BJ (cell line): Measurements from ENCODE around the gene ITGB4. TPM values are rescaled to one million over a fixed set of nuclear protein-coding genes. Genes with fewer than 3 reads are reported as not detected.
A peak's percentile ranks its signal among the peaks of the same experiment; 100 is the strongest.

ENCODE experiments used
- CTCF ChIA-PET: fragments of 350-600 bp; formaldehyde crosslinking; extraction: SDS; loops from one replicate; lab custom pipeline; 2021; ENCODE audit warnings: antibody characterized with exemption, inconsistent platforms; lab: Yijun Ruan, JAX
- POLR2A ChIA-PET: fragments of 300-600 bp; sonication (Branson Sonifier 250); formaldehyde crosslinking; extraction: SDS; loops from one replicate; lab custom pipeline; 2021; ENCODE audit warnings: antibody characterized with exemption; lab: Charles Lee
- DNase-seq: peaks from one replicate; pipeline ENCODE4 v3.0.0-alpha.2; 2011; ENCODE audit warnings: low read depth
- H3K27me3 ChIP-seq: 2 replicates; pipeline ENCODE4 v1.6.0; 2011; ENCODE audit warnings: low read length; ENCODE audit not compliant: control insufficient read depth, insufficient read depth
- H3K36me3 ChIP-seq: 2 replicates; pipeline ENCODE4 v1.5.1; 2011; ENCODE audit warnings: low read length; ENCODE audit not compliant: control insufficient read depth, insufficient read depth
- H3K4me3 ChIP-seq: 2 replicates; pipeline ENCODE4 v1.5.1; 2011; ENCODE audit warnings: low read depth, mild to moderate bottlenecking, control low read depth, low read length
- CTCF ChIP-seq: IDR thresholded peaks from 2 replicates; pipeline ENCODE4 v1.5.1; 2011; ENCODE audit warnings: low read depth, mild to moderate bottlenecking, control low read depth, inconsistent platforms, low read length, moderate library complexity; ENCODE audit not compliant: insufficient read depth
- polyA plus RNA-seq: library from polyadenylated mRNA; depleted of rRNA; stranded (reverse); fragments of >200 nt; gene quantifications from 2 replicates; pipeline ENCODE4 v1.2.3, GENCODE V29; 2011

ITGB4 gene
- polyA plus RNA-seq, 1 experiment = 2.3 TPM

- no peak overlapping the region for H3K4me3 ChIP-seq
- ChIA-PET CTCF (interaction anchor here (1.7 to 3.7 kb wide), 4 partner anchors 9 to 59 kb away, joined by 5 to 44 read pairs (median 14); partner anchors contain the start of gene SMIM5), POLR2A (no interaction called here)
- peaks cover 7% of the 10 kb centered on the region for H3K36me3 ChIP-seq
- DNase-seq = no peak
- TF ChIP-seq CTCF = no peak
- no peaks in the 10 kb centered on the region for H3K27me3 ChIP-seq
Measured at GRCh38 chr17:75691371-75691791, 29.9 kb upstream of the ITGB4 start.

GRCh38 chr17:75691801-75692626, 29.2 kb upstream of the ITGB4 start:
- ChIA-PET POLR2A (no interaction called here), CTCF (interaction anchor here (1.7 to 3.7 kb wide), 5 partner anchors 9 to 59 kb away, joined by 5 to 44 read pairs (median 17); partner anchors contain the start of gene SMIM5)
- no peak for TF ChIP-seq CTCF
- no peak overlapping the region for H3K4me3 ChIP-seq
- DNase-seq = no peak
- H3K36me3 ChIP-seq = peaks cover 7% of the 10 kb centered on the region
- H3K27me3 ChIP-seq = no peaks in the 10 kb centered on the region

GRCh38 chr17:75692976-75693375, 28.3 kb upstream of the ITGB4 start:
- H3K36me3 ChIP-seq = peaks cover 8% of the 10 kb centered on the region

GRCh38 chr17:75693500-75694481, 27.5 kb upstream of the ITGB4 start:
- H3K27me3 ChIP-seq = no peaks in the 10 kb centered on the region
- no peak overlapping the region for H3K4me3 ChIP-seq
- ChIA-PET CTCF (interaction anchor here (0.7 to 3.7 kb wide), 11 partner anchors 8 to 154 kb away, joined by 3 to 44 read pairs (median 5); partner anchors contain the start of gene SMIM5), POLR2A (interaction anchor here (1.5 kb wide), 1 partner anchor 12 kb away, joined by 4 read pairs; no protein-coding TSS in a partner anchor)
- TF ChIP-seq CTCF = peak; percentile 47
- DNase-seq = peak; percentile 93
- H3K36me3 ChIP-seq = peaks cover 7% of the 10 kb centered on the region; the same call in 1 of the 2 replicates

More at GRCh38 chr17:75692976-75693375, 28.3 kb upstream of the ITGB4 start:
- CTCF ChIA-PET = interaction anchor here (0.9 to 3.7 kb wide), 8 partner anchors 10 to 61 kb away, joined by 3 to 44 read pairs (median 7); partner anchors contain the start of gene SMIM5
- Histone ChIP-seq H3K4me3 (no peak overlapping the region), H3K27me3 (no peaks in the 10 kb centered on the region)
- no peak for DNase-seq
- TF ChIP-seq CTCF = no peak
- POLR2A ChIA-PET = interaction anchor here (0.5 to 1.5 kb wide), 2 partner anchors 11 to 18 kb away, joined by 3 to 4 read pairs; no protein-coding TSS in a partner anchor
